Body of pancreas (tissue), 4 donors: ENCODE data around the gene TBC1D23.
"Not testable (repeated sequence)": the region's sequence is repeated elsewhere in the genome, so short reads cannot be mapped to it uniquely, and the experiment has no call there.

Source experiments
- POLR2A ChIP-seq, 3 donors: fragments of 450-650 bp; IDR thresholded peaks; one replicate each; pipeline ENCODE4 v1.6.1; 2016; ENCODE audit warnings: antibody characterized with exemption in 3 of 3, mild to moderate bottlenecking in 2 of 3
- TF ChIP-seq, protein P1 (sequence below), 7 experiments: fragments of 450-650 bp in 4 of 7; fragments of 200-600 bp in 3 of 7; sonication (generic) in 3 of 7; IDR thresholded peaks; one replicate each; pipeline ENCODE4 v1.5.1; 2016 to 2019; ENCODE audit warnings: antibody characterized with exemption in 7 of 7

DNA sequence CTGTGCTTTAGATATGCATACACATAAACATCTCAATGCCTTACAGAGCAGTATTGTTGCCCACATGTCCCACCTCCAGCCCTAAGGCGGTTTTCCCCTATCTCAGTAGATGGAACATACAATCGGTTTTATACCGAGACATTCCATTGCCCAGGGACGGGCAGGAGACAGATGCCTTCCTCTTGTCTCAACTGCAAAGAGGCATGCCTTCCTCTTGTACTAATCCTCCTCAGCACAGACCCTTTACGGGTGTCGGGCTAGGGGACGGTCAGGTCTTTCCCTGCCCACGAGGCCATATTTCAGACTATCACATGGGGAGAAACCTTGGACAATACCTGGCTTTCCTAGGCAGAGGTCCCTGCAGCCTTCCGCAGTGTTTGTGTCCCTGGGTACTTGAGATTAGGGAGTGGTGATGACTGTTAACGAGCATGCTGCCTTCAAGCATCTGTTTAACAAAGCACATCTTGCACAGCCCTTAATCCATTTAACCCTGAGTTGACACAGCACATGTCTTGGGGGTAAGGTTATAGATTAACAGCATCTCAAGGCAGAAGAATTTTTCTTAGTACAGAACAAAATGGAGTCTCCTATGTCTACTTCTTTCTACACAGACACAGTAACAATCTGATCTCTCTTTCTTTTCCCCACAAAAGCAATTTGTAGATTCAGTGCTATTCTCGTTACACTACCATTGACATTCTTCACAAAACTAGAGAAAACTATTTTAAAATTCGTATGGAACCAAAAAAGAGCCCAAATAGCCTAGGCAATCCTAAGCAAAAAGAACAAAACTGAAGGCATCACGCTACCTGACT, 12.2 kb downstream of the TBC1D23 start:
- TF ChIP-seq, protein P1, sequence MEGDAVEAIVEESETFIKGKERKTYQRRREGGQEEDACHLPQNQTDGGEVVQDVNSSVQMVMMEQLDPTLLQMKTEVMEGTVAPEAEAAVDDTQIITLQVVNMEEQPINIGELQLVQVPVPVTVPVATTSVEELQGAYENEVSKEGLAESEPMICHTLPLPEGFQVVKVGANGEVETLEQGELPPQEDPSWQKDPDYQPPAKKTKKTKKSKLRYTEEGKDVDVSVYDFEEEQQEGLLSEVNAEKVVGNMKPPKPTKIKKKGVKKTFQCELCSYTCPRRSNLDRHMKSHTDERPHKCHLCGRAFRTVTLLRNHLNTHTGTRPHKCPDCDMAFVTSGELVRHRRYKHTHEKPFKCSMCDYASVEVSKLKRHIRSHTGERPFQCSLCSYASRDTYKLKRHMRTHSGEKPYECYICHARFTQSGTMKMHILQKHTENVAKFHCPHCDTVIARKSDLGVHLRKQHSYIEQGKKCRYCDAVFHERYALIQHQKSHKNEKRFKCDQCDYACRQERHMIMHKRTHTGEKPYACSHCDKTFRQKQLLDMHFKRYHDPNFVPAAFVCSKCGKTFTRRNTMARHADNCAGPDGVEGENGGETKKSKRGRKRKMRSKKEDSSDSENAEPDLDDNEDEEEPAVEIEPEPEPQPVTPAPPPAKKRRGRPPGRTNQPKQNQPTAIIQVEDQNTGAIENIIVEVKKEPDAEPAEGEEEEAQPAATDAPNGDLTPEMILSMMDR (IDR thresholded peaks at IDR 0.05), result not testable (repeated sequence)
- not testable (repeated sequence) for TF ChIP-seq POLR2A (IDR thresholded peaks at IDR 0.05)
